Lower leg skin (tissue), 3 donors: ENCODE data around the gene ITGB3.

ENCODE experiments used
- CTCF ChIP-seq, 3 donors: fragments of 450-650 bp; IDR thresholded peaks; one replicate each; pipeline ENCODE4 v1.5.1; 2016; ENCODE audit warnings: antibody characterized with exemption in 3 of 3, mild to moderate bottlenecking in 3 of 3, moderate library complexity in 2 of 3
- POLR2A ChIP-seq, 2 donors: fragments of 450-650 bp; IDR thresholded peaks; one replicate each; pipeline ENCODE4 v1.6.1; 2016 to 2017; ENCODE audit warnings: antibody characterized with exemption in 2 of 2, mild to moderate bottlenecking in 1 of 2, moderate library complexity in 1 of 2

- no peak for TF ChIP-seq CTCF (IDR thresholded peaks at IDR 0.05)
- no peak for TF ChIP-seq POLR2A (IDR thresholded peaks at IDR 0.05)
These were observed 51.8 kb downstream of the ITGB3 start for GRCh38 chr17:47305302-47305923.
